ENCODE results near the gene TMEM50A. TPM values are rescaled to one million over a fixed set of nuclear protein-coding genes. Genes with fewer than 3 reads are reported as not detected.
A peak's percentile ranks its signal among the peaks of the same experiment; 100 is the strongest.
"Not testable (repeated sequence)": the region's sequence is repeated elsewhere in the genome, so short reads cannot be mapped to it uniquely, and the experiment has no call there.

The TMEM50A gene
- total and polyA plus RNA-seq, 7 donors, result 38.1 to 153 (median 60.7) TPM

GRCh38 chr1:25309085-25309484 is 29.0 kb upstream of the TMEM50A start:
- 90 to 93% methylated on average over 1 of the region's 1 CpG for WGBS, 2 donors
- H3K27me3 ChIP-seq; H3K4me3 ChIP-seq; H3K27ac ChIP-seq; DNase-seq; intact Hi-C loops (cut with DNase I); H3K36me3 ChIP-seq; H3K4me1 ChIP-seq; H3K9me3 ChIP-seq: not testable (repeated sequence)

GRCh38 chr1:25309486-25309885 is 28.6 kb upstream of the TMEM50A start:
- WGBS, 2 donors, result 90 to 98% methylated on average over 1 of the region's 1 CpG

GRCh38 chr1:25312806-25313470 is 25.2 kb upstream of the TMEM50A start:
- DNase-seq; H3K27ac ChIP-seq; H3K9me3 ChIP-seq; intact Hi-C loops (cut with DNase I); H3K36me3 ChIP-seq; H3K4me3 ChIP-seq; H3K4me1 ChIP-seq; H3K27me3 ChIP-seq: not testable (repeated sequence)

More at GRCh38 chr1:25309486-25309885, 28.6 kb upstream of the TMEM50A start:
- H3K27me3 ChIP-seq; DNase-seq; H3K27ac ChIP-seq; H3K9me3 ChIP-seq; H3K4me3 ChIP-seq; intact Hi-C loops (cut with DNase I); H3K4me1 ChIP-seq; H3K36me3 ChIP-seq: not testable (repeated sequence)

GRCh38 chr1:25320314-25320938 is 17.7 kb upstream of the TMEM50A start:
- H3K27ac ChIP-seq, result peak overlapping the region in 2 of 4 donors; percentile 55 to 61
- H3K9me3 ChIP-seq; H3K4me1 ChIP-seq; H3K36me3 ChIP-seq; H3K4me3 ChIP-seq; intact Hi-C loops (cut with DNase I); DNase-seq; H3K27me3 ChIP-seq: not testable (repeated sequence)
- WGBS, 2 donors, result 91 to 92% methylated on average over 9 of the region's 9 CpGs

GRCh38 chr1:25322127-25322526 is 16.0 kb upstream of the TMEM50A start:
- H3K9me3 ChIP-seq; H3K27me3 ChIP-seq; H3K36me3 ChIP-seq; intact Hi-C loops (cut with DNase I); H3K4me3 ChIP-seq; H3K27ac ChIP-seq; DNase-seq; H3K4me1 ChIP-seq: not testable (repeated sequence)
- WGBS, 2 donors, result 94 to 95% methylated on average over 8 of the region's 9 CpGs

- H3K27ac ChIP-seq; H3K9me3 ChIP-seq; H3K4me1 ChIP-seq; DNase-seq; H3K4me3 ChIP-seq; H3K36me3 ChIP-seq; H3K27me3 ChIP-seq; intact Hi-C loops (cut with DNase I): not testable (repeated sequence)
- WGBS, 2 donors, result 89 to 96% methylated on average over 3 of the region's 3 CpGs
Measured at GRCh38 chr1:25324407-25324806, 13.7 kb upstream of the TMEM50A start.

- H3K4me1 ChIP-seq; H3K36me3 ChIP-seq; intact Hi-C loops (cut with DNase I); H3K27me3 ChIP-seq; H3K4me3 ChIP-seq; H3K9me3 ChIP-seq; H3K27ac ChIP-seq; DNase-seq: not testable (repeated sequence)
- no CpG with 5 or more reads among the region's 17 CpGs for WGBS, 2 donors
Measured at GRCh38 chr1:25327864-25328790, 10.0 kb upstream of the TMEM50A start.

GRCh38 chr1:25328791-25329185 is 9.3 kb upstream of the TMEM50A start:
- H3K9me3 ChIP-seq; DNase-seq; intact Hi-C loops (cut with DNase I); H3K27ac ChIP-seq; H3K4me3 ChIP-seq; H3K4me1 ChIP-seq; H3K27me3 ChIP-seq: not testable (repeated sequence)
- 75 to 79% methylated on average over 4 of the region's 4 CpGs for whole genome bisulfite sequencing, 2 donors
- H3K36me3 ChIP-seq, result peaks cover 0 to 11% (median 0%) of the 10 kb centered on the region in 4 donors

GRCh38 chr1:25329336-25329735 is 8.8 kb upstream of the TMEM50A start:
- H3K4me1 ChIP-seq; H3K27me3 ChIP-seq; DNase-seq; H3K27ac ChIP-seq; intact Hi-C loops (cut with DNase I); H3K4me3 ChIP-seq; H3K9me3 ChIP-seq: not testable (repeated sequence)
- H3K36me3 ChIP-seq, result peaks cover 0 to 11% (median 0%) of the 10 kb centered on the region in 4 donors
- 96% methylated on average over 5 of the region's 5 CpGs for WGBS, 2 donors

- H3K36me3 ChIP-seq, result peaks cover 0 to 11% (median 0%) of the 10 kb centered on the region in 4 donors
- intact Hi-C loops (cut with DNase I); H3K27ac ChIP-seq; DNase-seq; H3K9me3 ChIP-seq; H3K27me3 ChIP-seq; H3K4me1 ChIP-seq; H3K4me3 ChIP-seq: not testable (repeated sequence)
- WGBS, 2 donors, result 54 to 60% methylated on average over 5 of the region's 5 CpGs
Measured at GRCh38 chr1:25329950-25330349, 8.2 kb upstream of the TMEM50A start.

- H3K27me3 ChIP-seq; intact Hi-C loops (cut with DNase I); DNase-seq; H3K9me3 ChIP-seq: not testable (repeated sequence)
- peak overlapping the region; percentile 43 to 96 (median 87) for H3K4me3 ChIP-seq
- peaks cover 0 to 11% (median 0%) of the 10 kb centered on the region in 4 donors for H3K36me3 ChIP-seq
- peak overlapping the region in 2 of 4 donors; percentile 41 to 42 for H3K27ac ChIP-seq
- WGBS, 2 donors, result 0 to 1% methylated on average over 27 of the region's 29 CpGs
- peaks cover 0 to 29% (median 27%) of the 10 kb centered on the region in 4 donors for H3K4me1 ChIP-seq
Measured at GRCh38 chr1:25336922-25337354, 1.2 kb upstream of the TMEM50A start.

GRCh38 chr1:25337483-25338187 is 499 bp upstream of the TMEM50A start:
- DNase-seq, H3K9me3 ChIP-seq, H3K36me3 ChIP-seq, H3K27me3 ChIP-seq: not testable (repeated sequence)
- H3K4me1 ChIP-seq, result peaks cover 0 to 32% (median 27%) of the 10 kb centered on the region in 4 donors
- H3K4me3 ChIP-seq, result peak overlapping the region; percentile 80 to 96 (median 90)
- peak overlapping the region; percentile 96 to 99 (median 98) for H3K27ac ChIP-seq
- 0 to 1% methylated on average over 21 to 23 of the region's 39 CpGs for WGBS, 2 donors
- intact Hi-C loops (cut with DNase I), result loop anchor here (2.0 kb wide), 1 partner anchor 97 kb away; no protein-coding TSS in a partner anchor

Measured in sigmoid colon (tissue), 7 donors.